HL-60 (cell line): Measurements from ENCODE around the gene GALNT7.

Experiments used
- CTCF ChIP-seq: IDR thresholded peaks from one replicate; pipeline ENCODE4 v1.5.1; 2011; ENCODE audit warnings: low read length, control low read depth, inconsistent platforms; ENCODE audit not compliant: insufficient read depth
- GABPA ChIP-seq: IDR thresholded peaks from 2 replicates; pipeline ENCODE4 v1.6.1; 2012; ENCODE audit warnings: low read depth
- POLR2AphosphoS5 ChIP-seq: IDR thresholded peaks from 2 replicates; pipeline ENCODE4 v1.6.1; 2012; ENCODE audit warnings: low read depth
- REST ChIP-seq: IDR thresholded peaks from 2 replicates; pipeline ENCODE4 v1.6.1; 2012; ENCODE audit warnings: low read depth; ENCODE audit not compliant: insufficient replicate concordance
- SPI1 ChIP-seq: IDR thresholded peaks from 2 replicates; pipeline ENCODE4 v1.6.1; 2012; ENCODE audit warnings: low read depth, mild to moderate bottlenecking, borderline replicate concordance

- TF ChIP-seq CTCF = no peak
- TF ChIP-seq POLR2AphosphoS5 = no peak
- no peak for TF ChIP-seq SPI1
- TF ChIP-seq GABPA = no peak
- TF ChIP-seq REST = no peak
Observed at GRCh38 chr4:173181848-173182247, 13.2 kb downstream of the GALNT7 start.
